Naive B cell (primary cell): Measurements from ENCODE around the gene SYNDIG1L. TPM values are rescaled to one million over a fixed set of nuclear protein-coding genes. Genes with fewer than 3 reads are reported as not detected.

Experiments
- ATAC-seq, 2 donors: fragments of 150-1000 bp; cut with Tn5 transposase; 2 replicates each; pipeline ENCODE4 v1.10.0; 2021; ENCODE audit warnings: low read depth in 2 of 2, mild to moderate bottlenecking in 2 of 2, moderate library complexity in 2 of 2
- DNase-seq: peaks from one replicate; pipeline ENCODE4 v3.0.0; 2022
- H3K27ac Mint-ChIP-seq, 6 donors: one replicate each; pipeline ENCODE4 v1.8.0; 2020 to 2022; ENCODE audit warnings: mild to moderate bottlenecking in 6 of 6, mixed read lengths in 6 of 6, moderate library complexity in 5 of 6, inconsistent platforms in 2 of 6
- H3K27me3 Mint-ChIP-seq, 3 donors: one replicate each; pipeline ENCODE4 v1.8.0; 2021 to 2022; ENCODE audit warnings: mixed read lengths in 3 of 3, mild to moderate bottlenecking in 1 of 3
- H3K36me3 Mint-ChIP-seq, 2 donors: one replicate each; pipeline ENCODE4 v1.8.0; 2020 to 2022; ENCODE audit warnings: mixed read lengths in 2 of 2, inconsistent platforms in 1 of 2, mild to moderate bottlenecking in 1 of 2
- H3K4me1 Mint-ChIP-seq, 3 donors: one replicate each; pipeline ENCODE4 v1.8.0; 2020 to 2022; ENCODE audit warnings: mixed read lengths in 3 of 3, inconsistent platforms in 1 of 3, mild to moderate bottlenecking in 1 of 3, moderate library complexity in 1 of 3
- H3K4me3 Mint-ChIP-seq, 8 donors: one replicate each; pipeline ENCODE4 v1.8.0; 2020 to 2022; ENCODE audit warnings: mild to moderate bottlenecking in 8 of 8, mixed read lengths in 8 of 8, moderate library complexity in 8 of 8, inconsistent platforms in 2 of 8
- H3K9me3 Mint-ChIP-seq, 7 donors: one replicate each; pipeline ENCODE4 v1.8.0; 2020 to 2022; ENCODE audit warnings: mixed read lengths in 7 of 7, mild to moderate bottlenecking in 5 of 7, inconsistent platforms in 2 of 7, moderate library complexity in 1 of 7
- polyA plus RNA-seq, 6 donors: library from polyadenylated mRNA; unstranded; fragments of 300-500 nt; fragmentation: Illumina TruSeq; gene quantifications; one replicate each; pipeline ENCODE4 v1.2.3, GENCODE V29; 2021; ENCODE audit warnings: low read depth in 6 of 6

Gene SYNDIG1L
- under 1 TPM in 1 of 6 donors, not detected in 5; 0.35 TPM for polyA plus RNA-seq

GRCh38 chr14:74426202-74426582 is at the start of gene SYNDIG1L:
Gene SYNDIG1L (minus strand): TSS chr14:74426210. CDS start chr14:74409744, 16,466 bp downstream.
- Mint-ChIP-seq H3K36me3 (peaks cover 0 to 12% of the 10 kb centered on the region in 2 donors), H3K27ac (peak within 1 kb of the TSS in 4 of 6 donors; percentile 20 to 65 (median 46)), H3K27me3 (peaks cover 25 to 79% (median 52%) of the 10 kb centered on the region in 3 donors), H3K4me3 (peak within 1 kb of the TSS in 6 of 8 donors; percentile 37 to 72 (median 59)), H3K4me1 (peaks cover 0 to 6% (median 0%) of the 10 kb centered on the region in 3 donors), H3K9me3 (peaks cover 0 to 6% (median 0%) of the 10 kb centered on the region in 7 donors)
- DNase-seq: no peak
- ATAC-seq: no peak

- DNase-seq: no peak
- no peak for ATAC-seq
- no peaks in the 10 kb centered on the region for H3K27me3 Mint-ChIP-seq
- peaks cover 0 to 5% (median 0%) of the 10 kb centered on the region in 7 donors for H3K9me3 Mint-ChIP-seq
- no peak overlapping the region for H3K4me3 Mint-ChIP-seq
- H3K27ac Mint-ChIP-seq: no peak overlapping the region
- peaks cover 0 to 5% (median 5%) of the 10 kb centered on the region in 3 donors for H3K4me1 Mint-ChIP-seq
- H3K36me3 Mint-ChIP-seq: peaks cover 33 to 34% of the 10 kb centered on the region in 2 donors
Measured at GRCh38 chr14:74475678-74476077, 49.7 kb upstream of the SYNDIG1L start.

GRCh38 chr14:74474376-74474775 is 48.4 kb upstream of the SYNDIG1L start:
- no peaks in the 10 kb centered on the region for H3K27me3 Mint-ChIP-seq
- H3K9me3 Mint-ChIP-seq: peaks cover 0 to 5% (median 0%) of the 10 kb centered on the region in 7 donors
- DNase-seq: no peak
- ATAC-seq: no peak
- peaks cover 0 to 5% (median 5%) of the 10 kb centered on the region in 3 donors for H3K4me1 Mint-ChIP-seq
- H3K4me3 Mint-ChIP-seq: no peak overlapping the region
- no peak overlapping the region for H3K27ac Mint-ChIP-seq
- peaks cover 27 to 30% of the 10 kb centered on the region in 2 donors for H3K36me3 Mint-ChIP-seq

- H3K27ac Mint-ChIP-seq: no peak overlapping the region
- H3K9me3 Mint-ChIP-seq: peaks cover 0 to 5% (median 0%) of the 10 kb centered on the region in 7 donors
- peaks cover 0 to 5% (median 5%) of the 10 kb centered on the region in 3 donors for H3K4me1 Mint-ChIP-seq
- H3K27me3 Mint-ChIP-seq: no peaks in the 10 kb centered on the region
- no peak for DNase-seq
- peaks cover 20 to 37% of the 10 kb centered on the region in 2 donors for H3K36me3 Mint-ChIP-seq
- no peak for ATAC-seq
- no peak overlapping the region for H3K4me3 Mint-ChIP-seq
Measured at GRCh38 chr14:74472601-74473000, 46.6 kb upstream of the SYNDIG1L start.

GRCh38 chr14:74469548-74470518 is 43.8 kb upstream of the SYNDIG1L start:
- H3K27ac Mint-ChIP-seq: no peak overlapping the region
- no peaks in the 10 kb centered on the region for H3K27me3 Mint-ChIP-seq
- no peak for ATAC-seq
- DNase-seq: no peak
- peaks cover 14 to 29% of the 10 kb centered on the region in 2 donors for H3K36me3 Mint-ChIP-seq
- peaks cover 0 to 5% (median 0%) of the 10 kb centered on the region in 3 donors for H3K4me1 Mint-ChIP-seq
- H3K4me3 Mint-ChIP-seq: no peak overlapping the region
- peaks cover 0 to 5% (median 0%) of the 10 kb centered on the region in 7 donors for H3K9me3 Mint-ChIP-seq

GRCh38 chr14:74468513-74468912 is 42.5 kb upstream of the SYNDIG1L start:
- H3K36me3 Mint-ChIP-seq: peaks cover 9 to 20% of the 10 kb centered on the region in 2 donors

GRCh38 chr14:74465335-74465734 is 39.3 kb upstream of the SYNDIG1L start:
- ATAC-seq (no peak), DNase-seq (no peak)
- H3K27me3 Mint-ChIP-seq: peaks cover 4 to 15% (median 5%) of the 10 kb centered on the region in 3 donors
- peaks cover 6 to 7% of the 10 kb centered on the region in 2 donors for H3K36me3 Mint-ChIP-seq
- peaks cover 0 to 6% (median 4%) of the 10 kb centered on the region in 3 donors for H3K4me1 Mint-ChIP-seq
- no peak overlapping the region for H3K4me3 Mint-ChIP-seq
- no peak overlapping the region for H3K27ac Mint-ChIP-seq
- no peaks in the 10 kb centered on the region for H3K9me3 Mint-ChIP-seq

More at GRCh38 chr14:74468513-74468912, 42.5 kb upstream of the SYNDIG1L start:
- Mint-ChIP-seq H3K4me3 (no peak overlapping the region), H3K27me3 (peaks cover 0 to under 1% (median 0%) of the 10 kb centered on the region in 3 donors), H3K4me1 (peaks cover 0 to 5% (median 0%) of the 10 kb centered on the region in 3 donors), H3K27ac (no peak overlapping the region), H3K9me3 (peaks cover 0 to 5% (median 0%) of the 10 kb centered on the region in 7 donors)
- ATAC-seq (no peak), DNase-seq (no peak)

GRCh38 chr14:74464785-74465184 is 38.8 kb upstream of the SYNDIG1L start:
- Mint-ChIP-seq H3K36me3 (peaks cover 6 to 7% of the 10 kb centered on the region in 2 donors), H3K27me3 (peaks cover 5 to 20% (median 10%) of the 10 kb centered on the region in 3 donors), H3K4me1 (peaks cover 4 to 10% (median 7%) of the 10 kb centered on the region in 3 donors), H3K27ac (no peak overlapping the region), H3K4me3 (no peak overlapping the region), H3K9me3 (no peaks in the 10 kb centered on the region)
- DNase-seq (no peak), ATAC-seq (no peak)

GRCh38 chr14:74463697-74464096 is 37.7 kb upstream of the SYNDIG1L start:
- peaks cover 5 to 20% (median 12%) of the 10 kb centered on the region in 3 donors for H3K27me3 Mint-ChIP-seq
- peaks cover 6 to 14% (median 8%) of the 10 kb centered on the region in 3 donors for H3K4me1 Mint-ChIP-seq

GRCh38 chr14:74462993-74463392 is 37.0 kb upstream of the SYNDIG1L start:
- DNase-seq (no peak), ATAC-seq (no peak)
- peaks cover 6 to 14% (median 8%) of the 10 kb centered on the region in 3 donors for H3K4me1 Mint-ChIP-seq
- no peak overlapping the region for H3K4me3 Mint-ChIP-seq
- H3K27ac Mint-ChIP-seq: no peak overlapping the region
- H3K9me3 Mint-ChIP-seq: no peaks in the 10 kb centered on the region
- peaks cover 0 to 6% of the 10 kb centered on the region in 2 donors for H3K36me3 Mint-ChIP-seq
- H3K27me3 Mint-ChIP-seq: peaks cover 5 to 20% (median 12%) of the 10 kb centered on the region in 3 donors

More at GRCh38 chr14:74463697-74464096, 37.7 kb upstream of the SYNDIG1L start:
- no peak overlapping the region for H3K27ac Mint-ChIP-seq
- ATAC-seq (no peak), DNase-seq (no peak)
- H3K36me3 Mint-ChIP-seq: peaks cover 3 to 6% of the 10 kb centered on the region in 2 donors
- H3K9me3 Mint-ChIP-seq: no peaks in the 10 kb centered on the region
- H3K4me3 Mint-ChIP-seq: no peak overlapping the region

GRCh38 chr14:74459976-74460375 is 34.0 kb upstream of the SYNDIG1L start:
- no peaks in the 10 kb centered on the region for H3K9me3 Mint-ChIP-seq
- H3K4me3 Mint-ChIP-seq: peak overlapping the region in 1 of 8 donors; percentile 32
- H3K27me3 Mint-ChIP-seq: peaks cover 9 to 20% (median 12%) of the 10 kb centered on the region in 3 donors
- H3K4me1 Mint-ChIP-seq: peaks cover 6 to 14% (median 8%) of the 10 kb centered on the region in 3 donors
- peaks cover 0 to 6% of the 10 kb centered on the region in 2 donors for H3K36me3 Mint-ChIP-seq
- ATAC-seq: no peak
- DNase-seq: no peak
- H3K27ac Mint-ChIP-seq: peak overlapping the region in 2 of 6 donors; percentile 26 to 67

GRCh38 chr14:74459289-74459946 is 33.4 kb upstream of the SYNDIG1L start:
- Mint-ChIP-seq H3K9me3 (peaks cover 0 to 4% (median 0%) of the 10 kb centered on the region in 7 donors), H3K4me3 (no peak overlapping the region), H3K4me1 (peaks cover 6 to 14% (median 8%) of the 10 kb centered on the region in 3 donors), H3K27me3 (peaks cover 9 to 20% (median 12%) of the 10 kb centered on the region in 3 donors), H3K36me3 (peaks cover 0 to 6% of the 10 kb centered on the region in 2 donors), H3K27ac (no peak overlapping the region)
- ATAC-seq (peak; percentile 37 to 61), DNase-seq (no peak)

- Mint-ChIP-seq H3K9me3 (peaks cover 0 to 11% (median 2%) of the 10 kb centered on the region in 7 donors), H3K4me3 (no peak overlapping the region), H3K27ac (peak overlapping the region in 1 of 6 donors; percentile 5), H3K27me3 (peaks cover 9 to 18% (median 10%) of the 10 kb centered on the region in 3 donors), H3K4me1 (peaks cover 4 to 10% (median 6%) of the 10 kb centered on the region in 3 donors), H3K36me3 (peaks cover 0 to 8% of the 10 kb centered on the region in 2 donors)
- DNase-seq (no peak), ATAC-seq (no peak)
Measured at GRCh38 chr14:74457565-74457895, 31.5 kb upstream of the SYNDIG1L start.
